ENCODE data around the gene C1orf116.

Gene C1orf116

GRCh38 chr1:207015791-207016190 is 16.8 kb downstream of the C1orf116 start:
- DNase-seq (ENCODE audit: low read depth): no peak
- Histone ChIP-seq H3K4me1 (ENCODE audit: control insufficient read depth, insufficient read depth, low read length) (no peaks in the 10 kb centered on the region), H3K36me3 (ENCODE audit: control insufficient read depth, insufficient read depth, low read length, severe bottlenecking) (no peaks in the 10 kb centered on the region)

GRCh38 chr1:207014728-207015127 is 17.8 kb downstream of the C1orf116 start:
- Histone ChIP-seq H3K27me3 (replicated peaks; ENCODE audit: control insufficient read depth, insufficient read depth, low read length) (peaks cover 4% of the 10 kb centered on the region), H3K36me3 (ENCODE audit: control insufficient read depth, insufficient read depth, low read length, severe bottlenecking) (no peaks in the 10 kb centered on the region), H3K9me3 (ENCODE audit: control insufficient read depth, low read length) (no peaks in the 10 kb centered on the region), H3K9ac (ENCODE audit: low read length) (no peak overlapping the region), H3K4me3 (ENCODE audit: low read length) (no peak overlapping the region), H3K4me1 (ENCODE audit: control insufficient read depth, insufficient read depth, low read length) (peaks cover 8% of the 10 kb centered on the region)
- DNase-seq (ENCODE audit: low read depth): no peak

More at GRCh38 chr1:207015791-207016190, 16.8 kb downstream of the C1orf116 start:
- Histone ChIP-seq H3K9ac (ENCODE audit: low read length) (no peak overlapping the region), H3K27me3 (replicated peaks; ENCODE audit: control insufficient read depth, insufficient read depth, low read length) (peaks cover 4% of the 10 kb centered on the region), H3K9me3 (ENCODE audit: control insufficient read depth, low read length) (no peaks in the 10 kb centered on the region), H3K4me3 (ENCODE audit: low read length) (no peak overlapping the region)

- Histone ChIP-seq H3K9ac (ENCODE audit: low read length) (no peak overlapping the region), H3K9me3 (ENCODE audit: control insufficient read depth, low read length) (no peaks in the 10 kb centered on the region), H3K4me3 (ENCODE audit: low read length) (no peak overlapping the region), H3K4me1 (ENCODE audit: control insufficient read depth, insufficient read depth, low read length) (peaks cover 15% of the 10 kb centered on the region), H3K27me3 (replicated peaks; ENCODE audit: control insufficient read depth, insufficient read depth, low read length) (peaks cover 4% of the 10 kb centered on the region), H3K36me3 (ENCODE audit: control insufficient read depth, insufficient read depth, low read length, severe bottlenecking) (no peaks in the 10 kb centered on the region)
- no peak for DNase-seq (ENCODE audit: low read depth)
Observed at GRCh38 chr1:207013321-207014085, 19.1 kb downstream of the C1orf116 start.

- Histone ChIP-seq H3K27me3 (replicated peaks; ENCODE audit: control insufficient read depth, insufficient read depth, low read length) (peaks cover 4% of the 10 kb centered on the region), H3K4me3 (ENCODE audit: low read length) (no peak overlapping the region), H3K9me3 (ENCODE audit: control insufficient read depth, low read length) (no peaks in the 10 kb centered on the region), H3K4me1 (ENCODE audit: control insufficient read depth, insufficient read depth, low read length) (peaks cover 39% of the 10 kb centered on the region), H3K36me3 (ENCODE audit: control insufficient read depth, insufficient read depth, low read length, severe bottlenecking) (no peaks in the 10 kb centered on the region), H3K9ac (ENCODE audit: low read length) (no peak overlapping the region)
- DNase-seq (ENCODE audit: low read depth): no peak
Observed at GRCh38 chr1:207010726-207011125, 21.8 kb downstream of the C1orf116 start.

DNA sequence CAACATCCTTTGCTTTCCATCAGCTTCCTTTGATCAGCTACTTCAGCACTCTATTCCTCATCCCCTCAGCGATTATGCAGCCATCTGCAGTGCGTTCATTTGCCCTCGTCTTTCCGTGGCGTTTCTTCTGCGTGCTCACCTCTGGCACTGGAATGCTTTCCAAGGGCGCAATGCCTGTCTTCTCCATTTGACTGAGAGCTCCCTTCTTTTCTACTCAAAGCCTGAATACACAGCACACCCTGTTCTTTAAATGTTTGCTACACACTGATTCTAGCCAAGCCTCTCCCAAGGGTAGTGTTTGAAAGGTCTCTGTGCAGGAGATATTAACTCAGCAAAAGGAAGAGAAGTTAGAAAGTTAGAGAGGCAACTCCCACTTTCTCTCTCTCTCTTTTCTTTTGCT is 22.6 kb downstream of the C1orf116 start:
- Histone ChIP-seq H3K4me3 (ENCODE audit: low read length) (no peak overlapping the region), H3K9ac (ENCODE audit: low read length) (no peak overlapping the region), H3K9me3 (ENCODE audit: control insufficient read depth, low read length) (no peaks in the 10 kb centered on the region), H3K4me1 (ENCODE audit: control insufficient read depth, insufficient read depth, low read length) (peaks cover 47% of the 10 kb centered on the region), H3K36me3 (ENCODE audit: control insufficient read depth, insufficient read depth, low read length, severe bottlenecking) (no peaks in the 10 kb centered on the region), H3K27me3 (replicated peaks; ENCODE audit: control insufficient read depth, insufficient read depth, low read length) (peaks cover 4% of the 10 kb centered on the region)
- no peak for DNase-seq (ENCODE audit: low read depth)

GRCh38 chr1:207009182-207009850 is 23.2 kb downstream of the C1orf116 start:
- Histone ChIP-seq H3K4me1 (ENCODE audit: control insufficient read depth, insufficient read depth, low read length) (peaks cover 50% of the 10 kb centered on the region), H3K36me3 (ENCODE audit: control insufficient read depth, insufficient read depth, low read length, severe bottlenecking) (no peaks in the 10 kb centered on the region), H3K27me3 (replicated peaks; ENCODE audit: control insufficient read depth, insufficient read depth, low read length) (peaks cover 4% of the 10 kb centered on the region), H3K9me3 (ENCODE audit: control insufficient read depth, low read length) (no peaks in the 10 kb centered on the region), H3K4me3 (ENCODE audit: low read length) (no peak overlapping the region), H3K9ac (ENCODE audit: low read length) (no peak overlapping the region)
- DNase-seq (ENCODE audit: low read depth): no peak

DNA sequence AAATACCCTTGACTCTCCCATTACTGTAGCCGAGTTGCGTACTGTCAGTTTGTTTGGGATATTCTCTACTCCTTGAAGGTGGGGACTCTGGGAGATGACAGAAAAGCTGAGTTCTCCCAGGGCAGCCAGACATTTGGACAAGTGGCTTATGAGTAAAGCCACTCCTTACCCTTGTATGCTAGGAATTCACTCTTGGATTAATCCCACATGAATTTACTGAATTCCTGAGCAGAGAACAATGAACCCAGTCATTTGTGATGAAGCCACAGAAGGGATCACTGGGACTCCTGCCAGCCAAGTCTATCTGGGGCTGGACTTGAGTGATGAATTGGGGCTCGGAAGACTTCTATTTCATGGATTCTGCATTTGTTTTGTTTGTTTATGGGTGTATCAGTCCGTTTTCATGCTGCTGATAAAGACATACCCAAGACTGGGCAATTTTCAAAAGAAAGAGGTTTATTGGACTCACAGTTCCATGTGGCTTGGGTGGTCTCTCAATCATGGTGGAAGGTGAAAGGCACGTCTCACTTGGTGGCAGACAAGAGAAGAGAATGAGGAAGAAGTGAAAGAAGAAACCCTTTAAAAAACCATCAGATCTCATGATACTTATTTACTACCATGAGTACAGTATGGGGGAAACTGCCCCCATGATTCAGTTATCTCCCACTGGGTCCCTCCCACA is 25.1 kb downstream of the C1orf116 start:
- H3K9ac ChIP-seq (ENCODE audit: low read length): no peak overlapping the region
- H3K9me3 ChIP-seq (ENCODE audit: control insufficient read depth, low read length): no peaks in the 10 kb centered on the region
- peak; percentile 85 for DNase-seq (ENCODE audit: low read depth)
- H3K4me3 ChIP-seq (ENCODE audit: low read length): no peak overlapping the region
- peaks cover under 1% of the 10 kb centered on the region for H3K27me3 ChIP-seq (replicated peaks; ENCODE audit: control insufficient read depth, insufficient read depth, low read length)
- H3K4me1 ChIP-seq (ENCODE audit: control insufficient read depth, insufficient read depth, low read length): peaks cover 50% of the 10 kb centered on the region
- H3K36me3 ChIP-seq (ENCODE audit: control insufficient read depth, insufficient read depth, low read length, severe bottlenecking): no peaks in the 10 kb centered on the region

- DNase-seq (ENCODE audit: low read depth): peak; percentile 22
- H3K4me1 ChIP-seq (ENCODE audit: control insufficient read depth, insufficient read depth, low read length): peaks cover 50% of the 10 kb centered on the region
Observed at GRCh38 chr1:207006914-207007313, 25.6 kb downstream of the C1orf116 start.

GRCh38 chr1:207006083-207006482 is 26.5 kb downstream of the C1orf116 start:
- Histone ChIP-seq H3K4me3 (ENCODE audit: low read length) (no peak overlapping the region), H3K36me3 (ENCODE audit: control insufficient read depth, insufficient read depth, low read length, severe bottlenecking) (no peaks in the 10 kb centered on the region), H3K27me3 (replicated peaks; ENCODE audit: control insufficient read depth, insufficient read depth, low read length) (peaks cover 3% of the 10 kb centered on the region), H3K9me3 (ENCODE audit: control insufficient read depth, low read length) (no peaks in the 10 kb centered on the region), H3K9ac (ENCODE audit: low read length) (no peak overlapping the region), H3K4me1 (ENCODE audit: control insufficient read depth, insufficient read depth, low read length) (peaks cover 50% of the 10 kb centered on the region)
- no peak for DNase-seq (ENCODE audit: low read depth)

More at GRCh38 chr1:207006914-207007313, 25.6 kb downstream of the C1orf116 start:
- Histone ChIP-seq H3K36me3 (ENCODE audit: control insufficient read depth, insufficient read depth, low read length, severe bottlenecking) (no peaks in the 10 kb centered on the region), H3K9me3 (ENCODE audit: control insufficient read depth, low read length) (no peaks in the 10 kb centered on the region), H3K9ac (ENCODE audit: low read length) (no peak overlapping the region), H3K4me3 (ENCODE audit: low read length) (no peak overlapping the region), H3K27me3 (replicated peaks; ENCODE audit: control insufficient read depth, insufficient read depth, low read length) (no peaks in the 10 kb centered on the region)

DNA sequence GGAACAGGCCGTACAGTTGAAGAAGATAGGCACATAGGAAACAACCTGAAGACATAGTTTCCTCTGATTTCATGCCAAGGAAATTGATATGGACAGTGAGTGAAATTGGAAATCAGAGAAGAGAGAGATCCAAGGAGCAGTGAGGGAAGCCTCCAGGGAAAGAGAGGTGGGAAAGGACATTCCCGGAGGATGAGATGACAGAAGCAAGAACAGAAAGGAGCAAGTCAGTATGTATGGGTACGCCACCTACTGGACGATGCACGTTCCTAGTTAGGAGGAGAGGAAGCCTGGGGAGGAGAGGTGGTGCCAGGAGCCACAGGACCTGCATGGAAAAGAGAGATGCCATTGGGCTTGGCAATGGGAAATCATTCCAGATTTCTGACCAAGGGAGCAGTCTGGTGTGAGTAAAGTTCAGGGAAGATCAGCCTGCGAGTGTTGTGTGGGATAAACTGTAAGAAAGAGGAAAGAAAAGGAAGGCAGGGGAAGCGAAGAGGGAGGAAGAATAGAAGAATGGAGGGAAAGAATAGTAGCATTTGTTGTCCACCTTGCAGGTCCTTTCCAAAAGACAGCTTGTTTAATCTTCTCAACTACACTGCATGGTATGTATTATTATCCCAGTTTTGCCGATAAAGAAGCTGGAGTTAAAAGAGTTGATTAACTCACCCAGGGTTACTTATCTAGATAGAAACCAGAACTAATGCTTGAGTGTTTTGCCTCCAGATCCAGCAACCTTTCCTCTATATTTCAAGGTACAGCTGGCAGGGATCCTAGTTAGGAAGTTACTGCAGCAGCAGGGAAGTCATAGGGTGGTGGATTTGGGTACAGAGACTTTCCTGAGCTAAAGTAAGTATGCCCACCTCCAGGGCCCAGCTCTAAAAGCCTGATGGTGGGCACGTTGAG is 27.4 kb downstream of the C1orf116 start:
- Histone ChIP-seq H3K36me3 (ENCODE audit: control insufficient read depth, insufficient read depth, low read length, severe bottlenecking) (no peaks in the 10 kb centered on the region), H3K4me1 (ENCODE audit: control insufficient read depth, insufficient read depth, low read length) (peaks cover 47% of the 10 kb centered on the region), H3K9ac (ENCODE audit: low read length) (no peak overlapping the region), H3K4me3 (ENCODE audit: low read length) (no peak overlapping the region), H3K27me3 (replicated peaks; ENCODE audit: control insufficient read depth, insufficient read depth, low read length) (peaks cover 6% of the 10 kb centered on the region), H3K9me3 (ENCODE audit: control insufficient read depth, low read length) (no peaks in the 10 kb centered on the region)
- DNase-seq (ENCODE audit: low read depth): peak; percentile 69
